Activated CD8-positive, alpha-beta T cell treated with anti-CD3 and anti-CD28 coated beads, Interleukin-2, amount 10 ng/mL, durations not matched to agents 7 days and 5 days (primary cell): ENCODE results near the gene NEK9. TPM values are rescaled to one million over a fixed set of nuclear protein-coding genes. Genes with fewer than 3 reads are reported as not detected.

ENCODE experiments used
- ATAC-seq: fragments of 150-1000 bp; cut with Tn5 transposase; one replicate; pipeline ENCODE4 v1.10.0; 2021; ENCODE audit warnings: moderate library complexity
- CTCF ChIA-PET: fragments of 350-600 bp; sonication (Branson Sonifier 250); formaldehyde crosslinking; loops from one replicate; lab custom pipeline; 2021; ENCODE audit warnings: antibody characterized with exemption; lab: Charles Lee
- POLR2A ChIA-PET: fragments of 350-600 bp; sonication (Branson Sonifier 250); formaldehyde crosslinking; loops from one replicate; lab custom pipeline; 2021; ENCODE audit warnings: antibody characterized with exemption; lab: Charles Lee
- DNase-seq: peaks from one replicate; pipeline ENCODE4 v3.0.0-alpha.2; 2020
- H3K27ac Mint-ChIP-seq: one replicate; pipeline ENCODE4 v1.8.0; 2021; ENCODE audit warnings: mild to moderate bottlenecking, mixed read lengths
- H3K27me3 Mint-ChIP-seq: one replicate; pipeline ENCODE4 v1.8.0; 2021; ENCODE audit warnings: low read depth, mixed read lengths
- H3K36me3 Mint-ChIP-seq: one replicate; pipeline ENCODE4 v1.8.0; 2021; ENCODE audit warnings: low read depth, mixed read lengths
- H3K4me1 Mint-ChIP-seq: one replicate; pipeline ENCODE4 v1.8.0; 2021; ENCODE audit warnings: low read depth, mixed read lengths
- H3K4me3 Mint-ChIP-seq: one replicate; pipeline ENCODE4 v1.8.0; 2021; ENCODE audit warnings: mild to moderate bottlenecking, mixed read lengths
- H3K9me3 Mint-ChIP-seq: one replicate; pipeline ENCODE4 v1.8.0; 2022; ENCODE audit warnings: mixed read lengths; ENCODE audit not compliant: insufficient read depth
- total RNA-seq, 2 experiments: library from RNA; stranded (reverse); gene quantifications; one replicate each; pipeline ENCODE4 v1.2.3, GENCODE V29; 2021

NEK9 gene
- total RNA-seq, 2 experiments from 2014 or later = 73.7 to 80.0 TPM

GRCh38 chr14:75032939-75033338, 93.9 kb downstream of the NEK9 start:
- Mint-ChIP-seq H3K4me1 (no peaks in the 10 kb centered on the region), H3K4me3 (no peak overlapping the region), H3K27ac (no peak overlapping the region), H3K36me3 (peaks cover 33% of the 10 kb centered on the region), H3K27me3 (no peaks in the 10 kb centered on the region), H3K9me3 (no peaks in the 10 kb centered on the region)
- DNase-seq (no peak), ATAC-seq (no peak)
- POLR2A ChIA-PET = no interaction called here
- CTCF ChIA-PET = interaction anchor here (0.8 to 1.5 kb wide), 2 partner anchors 29 to 32 kb away, joined by 3 to 4 read pairs; no protein-coding TSS in a partner anchor

GRCh38 chr14:75030147-75030546, 96.7 kb downstream of the NEK9 start:
- no peak for ATAC-seq
- Mint-ChIP-seq H3K9me3 (no peaks in the 10 kb centered on the region), H3K27me3 (no peaks in the 10 kb centered on the region), H3K4me1 (no peaks in the 10 kb centered on the region), H3K36me3 (peaks cover 27% of the 10 kb centered on the region), H3K4me3 (no peak overlapping the region), H3K27ac (no peak overlapping the region)
- DNase-seq = no peak
- CTCF ChIA-PET = no interaction called here
- POLR2A ChIA-PET = no interaction called here

Other genes with a start within 250 kb of the NEK9 start
- gene DLST, start 245.1 kb downstream of the NEK9 start, total RNA-seq = 100 to 1,000 TPM; 106 to 108 TPM
- 1 to 10 TPM; 4.3 to 5.2 TPM for gene RPS6KL1, start 203.8 kb downstream of the NEK9 start, total RNA-seq
- gene PGF, start 171.5 kb downstream of the NEK9 start, total RNA-seq = under 1 TPM in 1 of 2 experiments, not detected in 1; 0.21 TPM
- gene EIF2B2, start 124.1 kb downstream of the NEK9 start, total RNA-seq = 10 to 100 TPM; 49.1 to 51.0 TPM
- 10 to 100 TPM; 15.1 to 17.2 TPM for gene MLH3, start 75.6 kb downstream of the NEK9 start, total RNA-seq
- gene ACYP1, start 63.0 kb downstream of the NEK9 start, total RNA-seq = 10 to 100 TPM; 42.6 to 44.0 TPM
- gene ZC2HC1C, start 57.4 kb downstream of the NEK9 start, total RNA-seq = 1 to 10 TPM; 1.3 to 1.4 TPM
- 100 to 1,000 TPM; 177 to 188 TPM for gene TMED10, start 49.6 kb upstream of the NEK9 start, total RNA-seq
- gene FOS, start 151.8 kb upstream of the NEK9 start, total RNA-seq = 100 to 1,000 TPM; 201 to 219 TPM